Stimulated activated CD8-positive, alpha-beta memory T cell treated with anti-CD3 and anti-CD28 coated beads, Interleukin-4, amount 100 ng/mL, for 48 hours (primary cell): Measurements from ENCODE around the gene GNAI2.

Experiments
- DNase-seq: peaks from one replicate; pipeline ENCODE4 v3.0.0-alpha.2; 2020

Gene GNAI2

GRCh38 chr3:50235716-50236483 lies at the start of gene GNAI2:
TSS of gene GNAI2 (plus strand) at chr3:50236204. CDS start at chr3:50236336, 132 bp downstream.
- DNase-seq, result peak; percentile 98

DNA sequence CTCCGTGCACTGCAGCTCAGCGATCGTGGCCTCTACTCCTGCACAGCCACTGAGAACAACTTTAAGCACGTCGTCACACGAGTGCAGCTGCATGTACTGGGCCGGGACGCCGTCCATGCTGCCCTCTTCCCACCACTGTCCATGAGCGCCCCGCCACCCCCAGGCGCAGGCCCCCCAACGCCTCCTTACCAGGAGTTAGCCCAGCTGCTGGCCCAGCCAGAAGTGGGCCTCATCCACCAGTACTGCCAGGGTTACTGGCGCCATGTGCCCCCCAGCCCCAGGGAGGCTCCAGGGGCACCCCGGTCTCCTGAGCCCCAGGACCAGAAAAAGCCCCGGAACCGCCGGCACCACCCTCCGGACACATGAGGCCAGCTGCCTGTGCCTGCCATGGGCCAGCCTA lies 48.3 kb upstream of the GNAI2 start:
- no peak for DNase-seq

- DNase-seq, result peak; percentile 59
Measured at GRCh38 chr3:50189274-50189673, 46.7 kb upstream of the GNAI2 start.

GRCh38 chr3:50189989-50190388 lies 46.0 kb upstream of the GNAI2 start:
- no peak for DNase-seq

GRCh38 chr3:50190936-50191660 lies 44.9 kb upstream of the GNAI2 start, which contains the start of gene GNAT1:
TSS of gene GNAT1 (plus strand) at chr3:50191610. CDS start at chr3:50191726, 116 bp downstream.
- no peak for DNase-seq

- no peak for DNase-seq
Measured at GRCh38 chr3:50192124-50192523, 43.9 kb upstream of the GNAI2 start.

DNA sequence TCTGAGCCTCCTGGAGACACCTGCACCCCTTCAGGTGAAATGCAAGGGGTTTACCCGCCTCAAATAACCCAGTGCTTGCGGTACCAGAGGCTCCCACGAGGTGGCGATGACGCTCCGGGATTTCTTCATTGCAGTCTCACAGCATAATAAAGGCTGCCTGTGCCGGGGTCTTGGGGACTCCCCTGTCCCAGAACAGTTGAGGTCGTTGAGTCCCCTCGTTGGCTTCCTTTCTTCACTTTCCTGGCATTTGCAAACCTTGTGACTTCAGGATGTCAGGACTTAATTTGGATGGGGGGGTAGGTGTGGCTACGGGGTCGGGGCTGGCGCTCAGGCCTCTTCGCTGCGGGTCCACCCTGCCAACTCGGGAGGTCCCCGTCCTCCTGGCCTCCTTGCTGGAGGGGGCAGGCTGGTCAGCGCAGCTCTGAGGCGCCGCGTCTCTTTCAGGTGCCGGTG lies 43.3 kb upstream of the GNAI2 start:
- peak; percentile 96 for DNase-seq

DNA sequence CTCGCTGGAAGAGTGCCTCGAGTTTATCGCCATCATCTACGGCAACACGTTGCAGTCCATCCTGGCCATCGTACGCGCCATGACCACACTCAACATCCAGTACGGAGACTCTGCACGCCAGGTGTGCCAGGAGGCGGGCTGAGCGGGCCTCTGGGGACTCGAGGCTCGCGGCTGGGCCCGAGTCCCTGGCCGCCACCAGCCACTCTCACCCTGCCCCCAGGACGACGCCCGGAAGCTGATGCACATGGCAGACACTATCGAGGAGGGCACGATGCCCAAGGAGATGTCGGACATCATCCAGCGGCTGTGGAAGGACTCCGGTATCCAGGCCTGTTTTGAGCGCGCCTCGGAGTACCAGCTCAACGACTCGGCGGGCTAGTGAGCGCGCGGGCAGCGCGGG lies 42.7 kb upstream of the GNAI2 start:
- DNase-seq, result no peak

GRCh38 chr3:50193746-50194127 lies 42.3 kb upstream of the GNAI2 start:
- no peak for DNase-seq

- DNase-seq, result peak; percentile 87
Measured at GRCh38 chr3:50194128-50194902, 41.7 kb upstream of the GNAI2 start.

DNA sequence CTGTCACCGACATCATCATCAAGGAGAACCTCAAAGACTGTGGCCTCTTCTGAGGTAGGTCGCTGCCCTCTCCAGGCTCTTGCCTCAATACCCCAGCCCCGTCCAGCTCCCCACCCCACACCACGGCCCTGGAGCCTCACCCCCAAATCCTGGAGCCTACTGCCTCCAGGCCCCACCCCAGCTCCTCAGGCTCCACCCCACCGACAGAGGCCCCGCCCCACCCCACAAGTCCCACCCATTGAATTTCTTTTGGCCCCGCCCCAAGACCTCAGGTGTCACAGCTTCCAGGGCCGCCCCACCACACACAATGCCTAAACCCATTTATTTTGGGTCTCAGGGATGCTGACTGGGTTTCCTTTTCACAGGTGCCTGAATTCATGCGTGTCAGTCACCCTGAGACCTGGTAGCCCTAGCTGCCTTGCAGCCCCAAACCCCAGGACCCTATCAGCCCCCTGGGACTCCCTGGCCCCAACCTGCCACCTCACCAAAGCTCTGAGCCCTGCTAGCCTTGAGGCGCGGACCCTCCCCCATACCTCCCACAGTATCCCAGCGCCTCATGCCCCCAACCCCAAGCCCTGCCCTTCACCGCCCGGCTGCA lies 41.0 kb upstream of the GNAI2 start:
- peak; percentile 63 for DNase-seq

GRCh38 chr3:50195501-50196252 lies 40.3 kb upstream of the GNAI2 start:
- DNase-seq, result no peak

DNA sequence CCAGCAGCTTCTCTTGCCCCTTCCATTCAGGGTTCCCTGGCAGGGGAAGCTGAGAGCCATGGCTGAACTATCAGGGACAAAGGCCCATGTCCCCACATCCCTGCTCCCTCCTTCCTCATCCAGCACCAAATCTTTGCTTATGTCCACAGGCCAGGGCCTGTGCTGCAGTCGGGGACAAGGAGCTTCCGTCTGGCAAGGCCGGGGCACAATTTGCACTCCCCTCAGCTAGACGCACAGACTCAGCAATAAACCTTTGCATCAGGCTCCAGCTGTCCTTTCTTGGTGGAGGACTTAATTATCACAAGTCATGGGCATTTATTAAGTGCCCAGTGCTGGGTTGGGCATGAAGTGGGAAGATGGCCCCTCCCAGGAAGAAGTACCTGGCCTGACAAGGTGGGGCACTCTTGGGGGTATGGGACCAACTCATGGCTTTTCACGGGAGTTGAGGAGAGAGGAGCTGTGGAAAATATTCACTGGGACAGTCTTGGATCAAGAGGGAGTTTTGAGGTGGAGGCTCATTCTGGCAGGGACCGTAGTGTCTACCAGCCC lies 39.7 kb upstream of the GNAI2 start:
- DNase-seq, result no peak

- DNase-seq, result no peak
Measured at GRCh38 chr3:50201573-50202315, 34.3 kb upstream of the GNAI2 start.

GRCh38 chr3:50202353-50203112 lies 33.5 kb upstream of the GNAI2 start:
- DNase-seq, result no peak

GRCh38 chr3:50203113-50203808 lies 32.7 kb upstream of the GNAI2 start:
- no peak for DNase-seq

DNA sequence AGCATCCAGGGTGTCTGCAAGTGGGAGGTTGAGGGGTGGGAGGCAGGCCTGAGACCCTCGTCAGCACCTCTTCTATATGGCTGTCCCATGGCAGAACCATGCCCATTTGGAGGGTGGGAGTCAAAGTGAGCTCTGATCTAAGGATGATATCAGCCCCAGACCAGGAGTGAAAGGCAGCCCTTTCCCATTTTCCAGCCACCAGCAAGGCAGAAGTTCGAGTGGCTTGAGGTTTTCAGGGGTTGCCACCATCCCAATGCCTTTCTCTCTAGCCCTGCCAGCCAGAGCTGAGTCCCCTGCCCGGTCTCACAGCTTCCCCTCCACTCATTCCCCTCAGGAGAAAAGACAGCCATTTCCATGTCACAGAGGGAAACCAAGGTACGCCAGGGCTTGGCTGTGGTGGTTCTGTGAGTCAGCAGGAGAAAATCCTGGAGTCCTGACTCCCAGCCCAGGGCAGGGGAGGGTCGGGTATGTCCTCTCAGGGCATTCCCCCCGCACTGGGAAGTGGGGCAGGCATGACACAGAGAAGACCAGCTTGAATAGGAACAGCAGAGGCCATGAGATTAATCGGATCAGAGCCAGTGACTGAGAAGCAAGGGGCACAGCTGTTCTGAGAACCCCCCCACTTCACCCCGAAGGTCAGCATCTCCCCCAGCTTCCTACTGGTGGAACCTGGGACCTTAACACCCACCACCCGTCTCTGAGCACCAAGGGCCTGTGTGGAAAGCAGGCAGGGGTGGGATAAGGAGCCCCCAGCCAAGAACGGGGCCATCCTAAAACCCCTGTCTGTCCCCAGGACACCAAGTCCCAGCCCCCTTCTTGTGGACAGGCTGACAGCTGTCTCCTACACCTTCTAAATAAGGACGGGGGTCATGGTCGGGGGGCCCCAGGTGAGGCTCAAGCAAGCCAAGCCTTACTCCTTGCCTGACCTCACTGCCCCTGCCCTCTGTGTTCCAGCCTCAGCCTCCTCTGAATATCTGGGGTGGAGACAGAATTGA lies 31.9 kb upstream of the GNAI2 start:
- no peak for DNase-seq

DNA sequence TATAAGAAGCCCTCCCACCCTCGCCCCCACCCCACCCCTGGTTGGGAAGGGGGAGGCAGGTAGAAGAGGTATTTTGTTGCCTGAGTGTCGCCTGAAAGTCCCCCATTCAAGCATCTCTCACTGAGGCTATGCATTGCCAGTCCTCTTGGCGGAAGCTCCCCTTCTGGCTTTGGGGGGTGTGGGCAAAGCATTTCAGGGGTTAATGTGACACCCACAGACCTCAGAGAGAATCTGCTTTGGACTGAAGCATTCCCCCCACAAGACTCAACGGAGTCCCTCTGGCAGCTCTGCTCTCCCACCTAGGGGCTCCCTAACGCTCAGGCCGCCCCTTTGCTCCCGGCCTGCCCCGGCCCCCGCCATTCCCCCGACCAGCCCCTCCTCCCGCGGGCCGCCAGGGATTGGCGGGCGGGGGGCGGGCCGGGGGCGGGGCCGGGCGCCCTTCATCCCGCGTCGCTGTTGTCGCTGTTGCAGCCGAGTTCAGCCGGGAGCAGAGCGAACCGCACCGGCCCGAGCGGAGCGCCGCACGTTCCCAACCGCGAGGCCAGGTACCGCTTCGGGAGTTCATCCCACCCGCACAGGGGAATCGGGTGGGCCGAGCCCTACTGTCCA lies 31.1 kb upstream of the GNAI2 start, which contains the start of gene SLC38A3:
Gene SLC38A3, plus strand, starts transcription at position 468 of the 609 bp plus-strand sequence. CDS start 8,929 bp downstream, outside the sequence.
- DNase-seq, result no peak
